GM21526 (cell line): Measurements from ENCODE around the gene MIF.
"Not testable (repeated sequence)": the region's sequence is repeated elsewhere in the genome, so short reads cannot be mapped to it uniquely, and the experiment has no call there.

ENCODE experiments used
- ATAC-seq: cut with Tn5 transposase; IDR thresholded peaks from one replicate; pipeline ENCODE4 v1.9.1; 2021; ENCODE audit warnings: moderate library complexity; ENCODE audit not compliant: unreplicated experiment, low FRiP score

The MIF gene

DNA sequence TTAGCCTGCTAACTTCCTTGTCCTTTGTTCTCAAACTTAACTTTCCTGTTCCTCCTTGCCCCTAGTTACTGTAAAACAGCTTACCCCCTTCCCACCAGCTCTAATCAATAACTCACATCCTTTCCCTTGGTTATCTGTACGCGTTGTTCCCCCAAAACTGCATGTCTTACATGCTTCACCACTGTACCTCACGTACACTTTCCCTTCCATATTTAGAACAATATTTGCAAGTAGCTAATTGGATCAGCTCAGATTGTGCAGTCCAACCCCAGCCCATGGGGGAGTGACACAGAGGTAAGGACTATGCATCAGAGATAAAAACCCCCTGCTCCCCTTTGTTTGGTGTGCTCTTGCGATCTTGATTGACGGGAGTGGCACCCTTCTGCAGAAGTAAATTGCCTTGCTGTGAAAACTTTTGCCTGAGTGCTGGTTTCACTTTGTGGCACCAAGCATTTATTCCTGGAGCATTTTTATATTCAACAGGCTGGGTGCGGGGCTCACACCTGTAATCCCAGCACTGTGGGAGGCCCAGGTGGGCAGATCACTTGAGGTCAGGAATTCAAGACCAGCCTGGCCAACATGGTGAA lies 30.9 kb downstream of the MIF start:
- no peak for ATAC-seq

DNA sequence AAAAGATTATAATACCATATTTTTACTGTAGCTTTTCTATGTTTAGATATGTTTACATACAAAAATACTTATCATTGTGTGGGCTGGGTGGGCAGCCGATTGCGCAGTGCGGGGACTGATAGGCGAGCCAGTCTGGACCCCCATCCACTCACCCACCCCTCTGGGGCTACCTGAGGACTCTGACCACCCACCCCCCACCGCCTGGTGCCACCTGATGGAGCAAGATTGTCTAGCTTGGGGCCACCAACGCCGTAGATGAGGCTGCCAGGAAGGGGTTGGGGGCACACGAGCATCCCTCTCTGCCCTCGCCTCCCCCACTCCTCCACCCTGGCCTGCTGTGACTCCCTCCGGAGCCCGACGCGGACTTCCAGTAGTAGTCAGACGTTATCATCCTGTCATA lies 32.4 kb downstream of the MIF start:
- ATAC-seq: no peak

DNA sequence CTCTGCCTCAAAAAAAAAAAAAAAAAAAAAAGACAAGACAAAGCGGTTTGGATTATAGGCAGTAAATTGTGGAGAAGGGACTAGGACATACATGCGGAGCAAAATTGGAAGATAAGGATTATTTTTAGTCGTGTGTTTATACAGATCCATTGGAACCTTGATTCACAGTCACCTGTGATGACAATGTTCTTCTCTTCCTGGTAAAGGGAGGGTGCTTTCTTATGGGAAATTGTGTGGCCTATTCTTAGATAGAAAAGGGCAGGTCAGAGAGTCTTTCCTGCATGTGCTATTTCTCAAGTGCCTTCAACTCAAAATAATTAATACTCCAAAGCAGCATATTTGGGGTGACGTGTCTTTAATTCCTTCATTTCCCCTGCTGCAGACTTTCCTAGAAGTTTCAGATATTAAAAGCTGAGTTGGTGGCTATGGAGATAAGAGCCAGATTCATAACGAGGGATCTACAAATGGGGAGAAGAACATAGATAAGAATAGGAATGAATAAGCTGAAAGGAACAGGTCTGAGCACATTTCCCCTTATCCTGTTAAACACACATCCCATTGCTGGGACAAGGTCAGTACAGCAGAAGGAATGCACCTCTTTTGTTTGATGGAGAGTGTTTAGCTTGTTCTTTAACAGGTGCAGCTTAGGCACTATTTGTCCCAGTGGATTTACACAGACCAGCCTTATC lies 44.3 kb downstream of the MIF start:
- ATAC-seq: no peak

DNA sequence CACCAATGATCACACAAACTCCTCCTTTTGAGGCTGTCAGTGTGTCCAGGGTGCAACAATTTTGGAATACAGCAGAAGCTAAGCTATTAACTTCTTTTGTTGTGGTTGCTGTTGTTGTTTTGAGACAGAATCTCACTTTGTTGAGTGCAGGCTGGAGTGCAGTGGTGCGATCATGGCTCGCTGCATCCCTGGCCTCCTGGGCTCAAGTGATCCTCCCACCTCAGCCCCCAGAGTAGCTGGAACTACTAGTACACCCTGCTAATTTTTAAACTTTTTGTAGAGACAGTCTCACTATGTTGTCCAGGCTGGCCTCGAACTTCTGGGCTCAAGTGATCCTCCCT lies 44.8 kb downstream of the MIF start:
- no peak for ATAC-seq

DNA sequence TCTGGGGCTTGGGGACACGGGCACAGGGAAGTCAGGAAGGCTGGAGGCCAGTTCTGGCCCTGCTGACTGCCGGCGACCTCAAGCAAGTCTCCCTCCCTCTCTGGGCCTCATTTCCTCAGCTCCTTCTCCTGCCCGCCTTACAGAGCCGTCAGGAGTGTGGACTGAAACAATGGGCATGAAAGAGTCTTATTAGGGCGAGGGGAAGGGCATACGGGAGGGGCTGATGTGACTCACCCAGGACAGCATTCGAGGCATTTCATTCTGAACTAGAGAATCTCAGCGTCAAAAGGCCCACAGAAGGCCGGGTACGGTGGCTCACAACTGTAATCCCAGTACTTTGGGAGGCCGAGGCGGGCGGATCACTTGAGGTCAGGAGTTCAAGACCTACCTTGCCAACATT lies 46.0 kb downstream of the MIF start:
- not testable (repeated sequence) for ATAC-seq
